H1 (cell line): ENCODE measurements around the gene KRT12. TPM values are rescaled to one million over a fixed set of nuclear protein-coding genes. Genes with fewer than 3 reads are reported as not detected.

Source experiments
- CTCF ChIA-PET: fragments of 300-600 bp; sonication (Branson Sonifier 250); formaldehyde crosslinking; loops from one replicate; lab custom pipeline; 2021; ENCODE audit not compliant: partially characterized antibody; lab: Charles Lee
- POLR2A ChIA-PET: fragments of 300-600 bp; sonication (Branson Sonifier 250); formaldehyde crosslinking; loops from one replicate; lab custom pipeline; 2021; ENCODE audit warnings: inconsistent platforms; ENCODE audit not compliant: partially characterized antibody; lab: Charles Lee
- DNase-seq, 2 experiments: peaks; one replicate each; pipeline versions ENCODE4 v3.0.0 to v3.0.0-alpha.2; 2010 to 2022; ENCODE audit warnings: low spot score in 2 of 2, low read depth in 1 of 2, mixed read lengths in 1 of 2
- FAIRE-seq: peaks from 2 replicates; lab custom pipeline; 2011; peaks lifted over from hg19 to GRCh38; lab: Jason Lieb, UNC
- H2AFZ ChIP-seq: 2 replicates; pipeline ENCODE4 v1.8.1; 2012; ENCODE audit warnings: low read length, inconsistent platforms
- H2AK5ac ChIP-seq: 2 replicates; pipeline ENCODE4 v1.6.1; 2013; ENCODE audit warnings: low read depth, low read length
- H2BK120ac ChIP-seq: replicated peaks from 2 replicates; pipeline ENCODE3; 2013; ENCODE audit warnings: low read depth, low read length, inconsistent platforms
- H2BK12ac ChIP-seq: 2 replicates; pipeline ENCODE4 v1.6.1; 2013; ENCODE audit warnings: low read depth, low read length
- H2BK15ac ChIP-seq: 2 replicates; pipeline ENCODE4 v1.6.1; 2013; ENCODE audit warnings: low read length
- H2BK20ac ChIP-seq: 2 replicates; pipeline ENCODE4 v1.6.1; 2013; ENCODE audit warnings: low read length
- H2BK5ac ChIP-seq: 2 replicates; pipeline ENCODE4 v1.6.1; 2013; ENCODE audit warnings: low read depth, low read length
- H3K14ac ChIP-seq: 2 replicates; pipeline ENCODE4 v1.6.1; 2013; ENCODE audit warnings: inconsistent platforms; ENCODE audit not compliant: insufficient read length
- H3K18ac ChIP-seq: 2 replicates; pipeline ENCODE4 v1.6.1; 2013; ENCODE audit warnings: low read length; ENCODE audit errors: extremely low read depth
- H3K23ac ChIP-seq: 2 replicates; pipeline ENCODE4 v1.6.1; 2013; ENCODE audit warnings: inconsistent platforms; ENCODE audit not compliant: insufficient read length
- H3K23me2 ChIP-seq: 2 replicates; pipeline ENCODE4 v1.6.1; 2013; ENCODE audit warnings: low read depth, low read length
- H3K27ac ChIP-seq: 2 replicates; pipeline ENCODE4 v1.6.1; 2011; ENCODE audit warnings: low read depth, low read length, inconsistent platforms
- H3K27me3 ChIP-seq, 4 experiments: replicated peaks in 1 of 4; 1 replicate in 1 of 4; 2 replicates in 3 of 4; pipeline versions ENCODE4 v1.6.1 to v1.8.1; 2011 to 2013; ENCODE audit warnings: low read length in 3 of 4, mild to moderate bottlenecking in 3 of 4, inconsistent platforms in 2 of 4, mixed read lengths in 2 of 4, moderate library complexity in 1 of 4; ENCODE audit not compliant: control insufficient read depth in 3 of 4, insufficient read depth in 3 of 4; ENCODE audit errors: extremely low read depth in 1 of 4
- H3K36me3 ChIP-seq, 4 experiments: 2 replicates each; pipeline versions ENCODE4 v1.6.1 to v1.8.1; 2011 to 2013; ENCODE audit warnings: mild to moderate bottlenecking in 4 of 4, low read length in 3 of 4, moderate library complexity in 2 of 4, control low read depth in 1 of 4, inconsistent platforms in 1 of 4; ENCODE audit not compliant: insufficient read depth in 4 of 4, control insufficient read depth in 2 of 4
- H3K4ac ChIP-seq: replicated peaks from 2 replicates; pipeline ENCODE3; 2013; ENCODE audit warnings: low read length, low read depth, mixed read lengths, inconsistent platforms; ENCODE audit not compliant: insufficient read length
- H3K4me1 ChIP-seq, 4 experiments: replicated peaks in 1 of 4; 1 replicate in 1 of 4; 2 replicates in 3 of 4; pipeline versions ENCODE4 v1.6.1 to v1.8.1; 2011 to 2013; ENCODE audit warnings: low read length in 3 of 4, inconsistent platforms in 2 of 4, mixed read lengths in 1 of 4; ENCODE audit not compliant: insufficient read depth in 4 of 4, control insufficient read depth in 3 of 4
- H3K4me2 ChIP-seq, 2 experiments: 2 replicates each; pipeline versions ENCODE4 v1.6.1 to v1.8.1; 2011 to 2013; ENCODE audit warnings: low read depth in 2 of 2, low read length in 2 of 2, control low read depth in 1 of 2, inconsistent platforms in 1 of 2, mild to moderate bottlenecking in 1 of 2; ENCODE audit not compliant: insufficient read depth in 1 of 2
- H3K4me3 ChIP-seq, 4 experiments: fragments of 200-600, 300-600 bp in 1 of 4; sonication (generic), shearing (Covaris generic), sonication (Bioruptor Twin) in 1 of 4; 2 replicates each; pipeline versions ENCODE4 v1.5.1 to v1.8.1; 2011 to 2016; ENCODE audit warnings: low read length in 4 of 4, low read depth in 3 of 4, control low read depth in 2 of 4, inconsistent platforms in 2 of 4, mild to moderate bottlenecking in 2 of 4, mixed read lengths in 1 of 4, moderate library complexity in 1 of 4; ENCODE audit not compliant: insufficient read depth in 2 of 4; ENCODE audit errors: extremely low read depth in 1 of 4
- H3K56ac ChIP-seq: replicated peaks from 2 replicates; pipeline ENCODE3; 2013; ENCODE audit warnings: low read depth, mild to moderate bottlenecking, mixed read lengths, low read length, inconsistent platforms; ENCODE audit not compliant: insufficient read length
- H3K79me1 ChIP-seq: 2 replicates; pipeline ENCODE4 v1.6.1; 2013; ENCODE audit warnings: low read depth, low read length, control low read depth
- H3K79me2 ChIP-seq, 2 experiments: 2 replicates each; pipeline versions ENCODE4 v1.6.1 to v1.8.1; 2012 to 2013; ENCODE audit warnings: low read length in 2 of 2, mild to moderate bottlenecking in 2 of 2, inconsistent platforms in 1 of 2; ENCODE audit not compliant: insufficient read depth in 2 of 2, control insufficient read depth in 1 of 2
- H3K9ac ChIP-seq, 4 experiments: replicated peaks in 1 of 4; 1 replicate in 1 of 4; 2 replicates in 3 of 4; pipeline versions ENCODE4 v1.6.1 to v1.8.1; 2011 to 2013; ENCODE audit warnings: low read depth in 3 of 4, low read length in 3 of 4, control low read depth in 2 of 4, mild to moderate bottlenecking in 2 of 4, moderate library complexity in 2 of 4, inconsistent platforms in 1 of 4; ENCODE audit errors: extremely low read depth in 1 of 4
- H3K9me3 ChIP-seq, 2 experiments: 2 replicates each; pipeline versions ENCODE4 v1.6.1 to v1.8.1; 2012 to 2013; ENCODE audit warnings: mild to moderate bottlenecking in 2 of 2, moderate library complexity in 2 of 2, control low read depth in 1 of 2, inconsistent platforms in 1 of 2, low read depth in 1 of 2, low read length in 1 of 2, mixed read lengths in 1 of 2; ENCODE audit not compliant: insufficient read depth in 2 of 2
- H4K20me1 ChIP-seq, 2 experiments: replicated peaks in 1 of 2; 2 replicates each; pipeline versions ENCODE3 to v1.8.1; 2011 to 2013; ENCODE audit warnings: inconsistent platforms in 2 of 2, low read length in 2 of 2, mild to moderate bottlenecking in 1 of 2; ENCODE audit not compliant: insufficient read depth in 2 of 2, control insufficient read depth in 1 of 2
- H4K5ac ChIP-seq: 2 replicates; pipeline ENCODE4 v1.6.1; 2013; ENCODE audit warnings: low read length, low read depth, mixed read lengths, inconsistent platforms; ENCODE audit not compliant: insufficient read length
- H4K8ac ChIP-seq: 2 replicates; pipeline ENCODE4 v1.8.0; 2013; ENCODE audit warnings: mild to moderate bottlenecking, moderate library complexity, low read length, inconsistent platforms; ENCODE audit not compliant: insufficient read depth; ENCODE audit errors: extremely low read depth
- H4K91ac ChIP-seq: replicated peaks from 2 replicates; pipeline ENCODE3; 2013; ENCODE audit warnings: low read length, mixed read lengths, inconsistent platforms; ENCODE audit not compliant: insufficient read length
- ASH2L ChIP-seq: fragments of 200-600, 300-600 bp; sonication (generic); IDR thresholded peaks from one replicate; pipeline ENCODE4 v1.7.1; 2017; ENCODE audit warnings: low read length
- EZH2 ChIP-seq: fragments of 200-600 bp; sonication (generic); IDR thresholded peaks from 2 replicates; pipeline ENCODE4 v1.7.1; 2012; ENCODE audit warnings: low read depth, mild to moderate bottlenecking, moderate library complexity, low read length, inconsistent platforms; ENCODE audit not compliant: severe bottlenecking
- KDM1A ChIP-seq: fragments of 200-600, 300-600 bp; sonication (generic); IDR thresholded peaks from 2 replicates; pipeline ENCODE4 v1.7.1; 2016; ENCODE audit warnings: mild to moderate bottlenecking, low read length, borderline replicate concordance
- KDM5A ChIP-seq: fragments of 200-600 bp; IDR thresholded peaks from 2 replicates; pipeline ENCODE4 v1.7.1; 2012; ENCODE audit warnings: mild to moderate bottlenecking, low read length, inconsistent platforms, mixed read lengths
- RXRA ChIP-seq: IDR thresholded peaks from 2 replicates; pipeline ENCODE4 v1.6.1; 2011; ENCODE audit warnings: low read depth, mild to moderate bottlenecking, low read length, moderate library complexity; ENCODE audit not compliant: insufficient read depth
- SIX5 ChIP-seq: IDR thresholded peaks from 2 replicates; pipeline ENCODE4 v1.6.1; 2011; ENCODE audit warnings: mild to moderate bottlenecking, low read depth, low read length
- SUZ12 ChIP-seq: fragments of 200-600 bp; sonication (generic); IDR thresholded peaks from 2 replicates; pipeline ENCODE4 v1.6.1; 2012; ENCODE audit warnings: mild to moderate bottlenecking, inconsistent platforms, low read length, moderate library complexity, mixed read lengths
- YY1 ChIP-seq: IDR thresholded peaks from 2 replicates; pipeline ENCODE4 v1.6.1; 2011; ENCODE audit warnings: low read depth, mild to moderate bottlenecking, low read length
- WGBS, 2 experiments: shearing (Covaris generic) in 1 of 2; methylation state at CpG; one replicate each; pipeline versions ENCODE4 v1.1.6 to v1.1.7; 2013 to 2015; ENCODE audit warnings: low lambda C conversion rate in 2 of 2, mixed read lengths in 2 of 2, inconsistent platforms in 1 of 2, low coverage in 1 of 2, missing lambda C conversion rate in 1 of 2; ENCODE audit not compliant: insufficient replicate concordance in 2 of 2, insufficient coverage in 1 of 2, insufficient read length in 1 of 2; ENCODE audit errors: extremely low coverage in 1 of 2, missing lambda C conversion rate in 1 of 2; 5-methylcytosine and 5-hydroxymethylcytosine counted together
- polyA plus RNA-seq, 7 experiments: library from polyadenylated mRNA; depleted of rRNA in 3 of 7; stranded (reverse) in 5 of 7; unstranded in 2 of 7; fragments of >200 nt in 5 of 7; fragments of 200-250 nt in 2 of 7; gene quantifications; 1 replicate in 5 of 7; 2 replicates in 1 of 7; 4 replicates in 1 of 7; pipeline versions ENCODE4 v1.2.1 to v1.2.3, GENCODE V29; 2011 to 2013; ENCODE audit warnings: missing spikeins in 2 of 7, mixed read lengths in 2 of 7
- total RNA-seq: library from RNA; stranded (reverse); fragmentation: NEBNext Ultra II Directional; extraction: Animal tissue kit (Norgen Biotek cat#: 25700); gene quantifications from 2 replicates; pipeline ENCODE4 v1.2.1, GENCODE V29; 2021
- TF ChIP-seq, protein P1 (sequence below), 3 experiments: IDR thresholded peaks; 1 replicate in 2 of 3; 2 replicates in 1 of 3; pipeline versions ENCODE4 v1.5.1 to v1.6.1; 2011; ENCODE audit warnings: low read length in 3 of 3, mild to moderate bottlenecking in 3 of 3, inconsistent platforms in 2 of 3, low read depth in 1 of 3, moderate library complexity in 1 of 3; ENCODE audit not compliant: insufficient read depth in 1 of 3; ENCODE audit errors: control extremely low read depth in 1 of 3

KRT12 gene
- total and polyA plus RNA-seq, 2 of the 8 experiments (the other 6 are each of a cell fraction or from before 2014, with no cell fraction given) = not detected

DNA sequence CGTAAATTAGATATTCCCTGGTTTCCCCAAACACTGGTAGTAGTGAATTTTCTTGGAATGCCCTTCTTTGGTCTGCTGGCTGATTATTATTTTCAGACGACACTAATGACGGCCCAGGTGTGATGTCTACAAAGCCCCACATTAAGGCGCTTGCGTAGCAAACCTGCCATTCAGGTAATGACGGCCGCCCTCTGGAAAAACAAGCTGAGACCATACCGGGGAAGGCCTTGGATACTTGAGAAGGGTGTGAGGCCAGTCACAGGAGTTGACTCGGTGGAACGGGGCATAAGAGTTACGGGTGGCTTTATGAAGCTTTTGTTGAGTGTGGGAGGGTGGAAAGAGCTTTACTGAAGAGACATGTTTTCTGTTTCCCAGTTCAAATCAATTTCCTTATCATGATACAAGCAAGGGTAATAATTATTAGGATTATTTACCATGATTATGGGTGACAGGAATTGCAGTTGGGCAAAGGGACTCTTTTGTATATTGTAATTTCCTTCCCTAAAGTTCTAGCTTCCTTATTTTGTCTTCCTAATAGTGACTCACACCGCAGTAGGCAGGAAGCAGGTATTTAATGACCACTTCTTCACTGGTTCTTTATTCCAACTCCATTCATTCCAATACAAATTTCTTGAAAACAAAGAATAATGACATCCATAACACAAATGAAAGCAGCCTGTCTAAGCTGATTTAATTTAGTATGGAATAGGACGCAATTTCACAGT is 45.6 kb upstream of the KRT12 start:
- H2AK5ac ChIP-seq = no peak overlapping the region
- no peaks in the 10 kb centered on the region for H3K23me2 ChIP-seq
- H4K8ac ChIP-seq = no peak overlapping the region
- no peak overlapping the region for H3K27ac ChIP-seq
- H2BK120ac ChIP-seq = no peak overlapping the region
- H3K14ac ChIP-seq = no peak overlapping the region
- no peak for FAIRE-seq
- no peak overlapping the region for H2AFZ ChIP-seq
- no peak overlapping the region for H2BK12ac ChIP-seq
- DNase-seq = no peak
- H4K5ac ChIP-seq = no peak overlapping the region
- H4K20me1 ChIP-seq = no peaks in the 10 kb centered on the region
- peaks cover 0 to 2% (median 0%) of the 10 kb centered on the region in 4 experiments; a peak in 1 of 7 replicates for H3K4me1 ChIP-seq
- H3K56ac ChIP-seq = peak overlapping the region; percentile 24
- H3K79me1 ChIP-seq = no peaks in the 10 kb centered on the region
- H3K4me3 ChIP-seq = no peak overlapping the region
- no peak overlapping the region for H3K23ac ChIP-seq
- POLR2A ChIA-PET = no interaction called here
- no peak overlapping the region for H4K91ac ChIP-seq
- no peak overlapping the region for H2BK5ac ChIP-seq
- H2BK15ac ChIP-seq = no peak overlapping the region
- H3K9ac ChIP-seq = no peak overlapping the region
- no peaks in the 10 kb centered on the region for H3K36me3 ChIP-seq
- H3K4me2 ChIP-seq = no peak overlapping the region
- H3K18ac ChIP-seq = no peak overlapping the region
- H3K79me2 ChIP-seq = no peaks in the 10 kb centered on the region
- H3K9me3 ChIP-seq = no peaks in the 10 kb centered on the region
- H3K27me3 ChIP-seq = no peaks in the 10 kb centered on the region
- WGBS, 2 experiments = 87% methylated on average over 13 of the region's 13 CpGs; no CpG with 5 or more reads in 1 of the 2 experiments
- no peak overlapping the region for H2BK20ac ChIP-seq
- CTCF ChIA-PET = interaction anchor here (0.7 to 5.6 kb wide), 10 partner anchors 9 to 736 kb away, joined by 3 to 28 read pairs (median 4); partner anchors contain the start of gene KRT20
- H3K4ac ChIP-seq = no peak overlapping the region
- no peak for TF ChIP-seq YY1
- no peak for TF ChIP-seq ASH2L
- no peak for TF ChIP-seq RXRA
- no peak for TF ChIP-seq EZH2
- TF ChIP-seq, protein P1, sequence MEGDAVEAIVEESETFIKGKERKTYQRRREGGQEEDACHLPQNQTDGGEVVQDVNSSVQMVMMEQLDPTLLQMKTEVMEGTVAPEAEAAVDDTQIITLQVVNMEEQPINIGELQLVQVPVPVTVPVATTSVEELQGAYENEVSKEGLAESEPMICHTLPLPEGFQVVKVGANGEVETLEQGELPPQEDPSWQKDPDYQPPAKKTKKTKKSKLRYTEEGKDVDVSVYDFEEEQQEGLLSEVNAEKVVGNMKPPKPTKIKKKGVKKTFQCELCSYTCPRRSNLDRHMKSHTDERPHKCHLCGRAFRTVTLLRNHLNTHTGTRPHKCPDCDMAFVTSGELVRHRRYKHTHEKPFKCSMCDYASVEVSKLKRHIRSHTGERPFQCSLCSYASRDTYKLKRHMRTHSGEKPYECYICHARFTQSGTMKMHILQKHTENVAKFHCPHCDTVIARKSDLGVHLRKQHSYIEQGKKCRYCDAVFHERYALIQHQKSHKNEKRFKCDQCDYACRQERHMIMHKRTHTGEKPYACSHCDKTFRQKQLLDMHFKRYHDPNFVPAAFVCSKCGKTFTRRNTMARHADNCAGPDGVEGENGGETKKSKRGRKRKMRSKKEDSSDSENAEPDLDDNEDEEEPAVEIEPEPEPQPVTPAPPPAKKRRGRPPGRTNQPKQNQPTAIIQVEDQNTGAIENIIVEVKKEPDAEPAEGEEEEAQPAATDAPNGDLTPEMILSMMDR (IDR thresholded peaks at IDR 0.05; ENCODE audit: control extremely low read depth in 1 of 3, insufficient read depth in 1 of 3, low read depth in 1 of 3, low read length in 3 of 3) = no peak
- no peak for TF ChIP-seq SIX5
- TF ChIP-seq KDM5A = no peak
- TF ChIP-seq SUZ12 = no peak
- TF ChIP-seq KDM1A = no peak
